Putamen (tissue), 1 donor: Measurements from ENCODE around the gene C1QTNF8.
A peak's percentile ranks its signal among the peaks of the same experiment; 100 is the strongest.

Experiments used
- DNase-seq: peaks from one replicate; pipeline ENCODE4 v3.0.0-alpha.2; 2016; ENCODE audit warnings: low spot score

C1QTNF8 gene

GRCh38 chr16:1108299-1109252 lies 12.5 kb upstream of the C1QTNF8 start:
- no peak for DNase-seq

- DNase-seq, result no peak
Observed at GRCh38 chr16:1107731-1108130, 11.7 kb upstream of the C1QTNF8 start.

DNA sequence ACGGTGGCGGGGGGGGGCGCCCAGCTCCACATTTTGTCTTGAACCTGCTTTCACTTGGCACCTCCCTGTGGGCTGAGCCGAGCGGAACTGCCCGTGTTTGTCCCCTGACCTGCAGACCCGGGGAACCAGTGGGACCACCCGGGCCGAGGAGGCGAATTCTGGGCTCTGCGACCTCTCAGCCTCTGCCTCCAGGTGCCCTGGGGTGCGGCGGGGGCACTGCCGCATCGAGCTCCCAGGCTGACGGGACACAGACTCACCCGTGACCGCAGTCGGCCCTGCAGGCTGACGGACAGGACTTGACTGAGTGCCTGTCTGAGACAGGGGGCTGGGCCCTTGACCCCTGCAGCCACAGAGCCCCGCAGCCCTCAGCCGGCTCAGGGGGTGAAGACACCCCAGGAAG lies 11.1 kb upstream of the C1QTNF8 start:
- DNase-seq, result no peak

DNA sequence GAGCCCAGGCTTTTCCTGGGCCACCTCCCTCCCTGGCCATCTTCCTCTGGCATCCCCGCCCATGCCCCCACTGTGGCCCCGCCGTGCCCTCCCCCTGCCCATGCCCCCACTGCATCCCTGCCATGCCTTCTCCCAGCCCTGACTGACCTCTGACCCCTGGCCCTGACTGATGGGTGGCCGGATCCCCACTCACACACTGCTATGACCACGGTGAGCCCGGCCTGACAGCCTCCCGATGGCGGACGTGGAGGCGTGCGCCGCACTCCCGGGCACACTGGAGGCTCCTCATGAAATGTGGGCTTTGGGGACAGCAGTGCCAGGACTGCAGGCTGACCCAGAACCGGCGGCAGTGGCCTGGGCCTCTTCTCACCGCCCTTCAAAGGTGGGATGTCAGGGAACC lies 10.6 kb upstream of the C1QTNF8 start:
- no peak for DNase-seq

GRCh38 chr16:1105888-1106620 lies 10.0 kb upstream of the C1QTNF8 start:
- peak; percentile 55 for DNase-seq

DNA sequence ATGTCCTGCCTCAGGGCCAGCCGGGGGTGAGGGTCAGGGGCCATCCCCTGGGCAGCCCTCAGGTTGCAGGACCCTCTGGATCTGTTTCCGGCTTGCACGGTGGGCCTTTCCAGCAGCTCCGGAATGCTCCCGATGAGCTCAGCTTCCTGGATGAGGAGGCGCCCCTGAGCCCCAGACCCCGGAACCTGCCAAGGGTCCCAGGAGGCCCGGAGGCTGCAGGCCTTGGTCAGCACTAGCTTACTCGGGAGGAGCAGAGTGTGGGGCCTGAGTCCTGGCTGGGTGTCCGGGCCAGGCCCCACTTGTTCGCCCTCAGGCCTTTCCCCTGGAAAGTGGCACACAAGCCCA lies 7.6 kb upstream of the C1QTNF8 start:
- DNase-seq, result no peak

- DNase-seq, result no peak
Observed at GRCh38 chr16:1102921-1103635, 7.0 kb upstream of the C1QTNF8 start.

DNA sequence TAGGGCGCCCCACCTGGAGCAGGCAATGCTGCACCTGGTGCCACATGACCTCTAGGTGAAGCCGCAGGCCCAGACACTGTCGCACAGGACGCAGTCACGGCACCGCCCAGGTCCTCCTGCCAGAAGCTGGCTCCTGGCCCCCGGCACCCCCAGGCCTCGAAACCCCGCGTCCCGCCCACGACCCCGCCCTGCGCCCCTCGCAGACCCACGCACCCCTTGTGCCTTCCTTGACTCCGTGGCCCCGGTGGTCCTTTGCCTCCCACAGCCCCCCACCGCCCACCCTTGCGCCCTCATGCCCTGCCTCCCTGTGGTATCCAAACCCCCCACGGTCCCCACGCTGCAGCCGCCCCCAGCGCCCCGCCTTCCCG lies 6.3 kb upstream of the C1QTNF8 start:
- no peak for DNase-seq

GRCh38 chr16:1101573-1102332 lies 5.7 kb upstream of the C1QTNF8 start:
- DNase-seq, result no peak

DNA sequence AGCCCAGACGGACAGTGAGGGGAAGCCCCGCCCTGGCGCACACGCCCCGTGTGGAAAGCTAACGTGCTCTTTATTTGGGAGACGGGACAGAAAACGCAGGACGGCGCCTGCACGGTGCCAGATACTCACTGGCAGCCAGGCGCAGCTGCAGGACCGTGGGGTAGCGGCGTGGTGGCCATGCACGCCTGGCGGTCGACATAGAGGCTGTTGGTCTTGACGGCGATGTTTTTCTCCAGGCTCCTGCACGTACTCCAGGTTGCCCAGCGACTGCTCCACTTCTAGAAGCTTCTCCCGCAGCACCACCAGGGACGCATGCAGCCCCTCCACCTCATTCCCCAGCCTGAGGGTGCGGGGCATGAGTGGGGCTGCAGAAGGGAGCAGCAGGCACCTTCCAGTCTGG lies 5.1 kb upstream of the C1QTNF8 start:
- no peak for DNase-seq

GRCh38 chr16:1100084-1100800 lies 4.2 kb upstream of the C1QTNF8 start:
- no peak for DNase-seq

- no peak for DNase-seq
Observed at GRCh38 chr16:1099189-1100083, 3.4 kb upstream of the C1QTNF8 start.

- DNase-seq, result no peak
Observed at GRCh38 chr16:1098266-1098991, 2.4 kb upstream of the C1QTNF8 start.

DNA sequence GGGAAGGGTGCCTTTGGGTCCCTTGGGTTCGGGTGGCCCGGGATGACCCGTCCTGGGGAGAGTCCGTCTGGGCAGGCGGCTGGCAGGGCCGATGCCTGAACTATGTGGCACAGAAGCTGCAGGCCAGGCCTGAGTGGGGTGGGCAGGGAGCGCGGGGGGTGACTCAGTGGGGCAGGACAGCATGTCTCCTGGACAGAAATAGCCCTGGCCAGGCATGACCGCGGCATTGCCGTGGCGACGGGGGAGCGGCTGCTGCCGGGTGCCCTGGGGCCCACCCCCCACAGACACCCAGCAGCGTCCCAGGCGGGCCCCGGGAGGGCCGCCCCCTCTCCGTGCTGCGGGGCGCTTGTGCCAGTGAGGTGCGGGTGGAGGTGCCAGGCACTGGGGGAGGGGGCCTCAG lies 1.8 kb upstream of the C1QTNF8 start:
- DNase-seq, result no peak

DNA sequence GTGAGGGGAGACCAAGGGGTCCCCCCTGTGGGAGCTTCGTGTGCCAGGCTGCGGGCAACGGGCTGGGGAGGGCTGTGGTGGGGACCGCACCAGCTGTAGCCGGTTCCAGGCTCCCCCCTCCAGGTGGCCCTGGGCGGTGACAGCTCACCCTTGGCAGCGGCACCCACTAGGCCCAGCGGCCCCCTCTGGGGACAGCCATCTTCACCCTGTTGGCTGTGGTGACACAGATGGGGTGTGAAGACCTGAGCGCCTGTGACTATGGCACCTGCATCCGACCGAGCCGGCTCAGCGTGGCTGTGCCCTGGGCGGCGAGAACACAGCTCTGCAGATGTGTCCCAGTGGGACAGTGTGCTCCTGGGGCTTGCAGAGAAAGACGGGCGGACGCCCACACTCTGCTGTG lies 1.1 kb upstream of the C1QTNF8 start:
- no peak for DNase-seq

DNA sequence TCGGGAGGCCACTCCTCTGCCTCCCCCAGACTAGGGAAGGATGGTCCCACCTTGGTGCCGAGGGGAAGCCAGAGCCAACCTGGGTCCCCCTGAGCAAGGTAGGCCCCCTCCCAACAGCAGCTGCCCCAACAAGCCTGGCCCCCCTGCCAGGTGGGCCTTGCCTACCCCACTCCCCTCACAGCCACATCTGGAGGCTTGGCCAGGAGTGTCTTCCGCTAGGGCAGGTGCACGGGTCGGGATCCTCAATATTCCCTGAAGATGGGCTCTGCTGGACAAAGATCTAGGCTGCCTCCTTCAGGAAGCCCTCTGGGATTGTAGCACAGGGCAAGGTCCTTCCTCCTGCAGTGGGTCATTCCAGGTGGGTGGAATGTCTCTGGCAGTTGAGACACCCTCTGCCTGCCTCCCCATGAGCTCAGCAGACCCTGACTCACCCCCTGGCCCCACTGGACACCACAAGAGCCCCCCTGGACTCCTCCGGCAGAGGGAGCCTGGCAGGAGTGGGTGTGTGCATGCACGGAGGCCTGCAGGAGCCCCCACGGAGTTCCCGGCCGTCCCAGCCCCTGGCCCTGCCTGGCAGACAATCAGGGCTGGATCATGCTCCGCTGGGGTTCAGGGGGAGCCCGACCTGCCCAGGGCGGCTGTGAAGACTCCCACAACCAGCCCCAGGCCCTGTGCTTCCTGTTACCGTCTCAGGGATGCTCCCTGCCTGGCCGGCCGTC lies 435 bp downstream of the C1QTNF8 start:
- DNase-seq, result no peak

GRCh38 chr16:1094601-1095449 lies 1.2 kb downstream of the C1QTNF8 start:
- no peak for DNase-seq

DNA sequence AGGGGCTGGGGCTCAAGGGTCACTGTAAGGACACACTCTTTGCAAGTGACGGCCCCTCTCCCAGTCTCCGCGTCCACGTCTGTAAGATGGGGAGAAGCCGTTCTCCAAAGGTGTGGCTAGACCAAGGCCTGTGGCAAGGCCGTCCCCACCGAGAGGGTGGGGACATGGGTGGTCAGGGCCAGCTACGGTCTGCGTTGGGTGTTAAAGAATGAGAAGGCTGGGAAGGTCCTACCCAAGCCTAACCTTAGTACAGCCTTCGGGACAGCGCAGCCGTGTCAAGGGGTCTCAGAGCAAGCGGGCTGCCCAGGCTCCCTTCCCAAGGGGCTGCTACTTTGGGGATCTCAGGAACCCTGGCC lies 1.9 kb downstream of the C1QTNF8 start:
- DNase-seq, result no peak
